H9 (cell line): Measurements from ENCODE around the gene DMPK. TPM values are rescaled to one million over a fixed set of nuclear protein-coding genes. Genes with fewer than 3 reads are reported as not detected.

Source experiments
- DNase-seq: peaks from one replicate; pipeline ENCODE4 v3.0.0-alpha.2; 2017
- H2AFZ ChIP-seq: one replicate; pipeline ENCODE4 v1.6.1; 2013; ENCODE audit warnings: mild to moderate bottlenecking, low read length, control low read depth, moderate library complexity
- H2AK5ac ChIP-seq: 2 replicates; pipeline ENCODE4 v1.6.1; 2013; ENCODE audit warnings: low read length, control low read depth, mixed read lengths; ENCODE audit not compliant: insufficient read length
- H2BK120ac ChIP-seq: one replicate; pipeline ENCODE4 v1.6.1; 2013; ENCODE audit warnings: low read depth, mild to moderate bottlenecking, low read length, control low read depth, inconsistent platforms; ENCODE audit not compliant: poor library complexity, severe bottlenecking
- H2BK12ac ChIP-seq: 2 replicates; pipeline ENCODE4 v1.6.1; 2013; ENCODE audit warnings: low read length, control low read depth, mixed read lengths, low read depth; ENCODE audit not compliant: insufficient read length
- H2BK15ac ChIP-seq: 2 replicates; pipeline ENCODE4 v1.6.1; 2013; ENCODE audit warnings: low read depth, low read length, control low read depth
- H2BK20ac ChIP-seq: one replicate; pipeline ENCODE4 v1.6.1; 2013; ENCODE audit warnings: low read depth, mild to moderate bottlenecking, low read length, control low read depth, inconsistent platforms; ENCODE audit not compliant: poor library complexity, severe bottlenecking
- H2BK5ac ChIP-seq: 2 replicates; pipeline ENCODE4 v1.6.1; 2013; ENCODE audit warnings: low read length, control low read depth, mixed read lengths; ENCODE audit not compliant: insufficient read length
- H3K14ac ChIP-seq: 2 replicates; pipeline ENCODE4 v1.6.1; 2013; ENCODE audit warnings: low read length, control low read depth; ENCODE audit not compliant: insufficient read depth
- H3K18ac ChIP-seq: 2 replicates; pipeline ENCODE4 v1.6.1; 2013; ENCODE audit warnings: low read depth, mild to moderate bottlenecking, mixed read lengths, low read length, control low read depth; ENCODE audit not compliant: insufficient read length
- H3K23ac ChIP-seq: 2 replicates; pipeline ENCODE4 v1.6.1; 2013; ENCODE audit warnings: low read length, control low read depth, mixed read lengths, low read depth; ENCODE audit not compliant: insufficient read length
- H3K23me2 ChIP-seq: 2 replicates; pipeline ENCODE4 v1.6.1; 2013; ENCODE audit warnings: low read depth, mild to moderate bottlenecking, mixed read lengths, low read length, control low read depth; ENCODE audit not compliant: insufficient read length, poor library complexity, severe bottlenecking
- H3K27ac ChIP-seq: 2 replicates; pipeline ENCODE4 v1.5.1; 2013; ENCODE audit warnings: low read length, control low read depth, mixed read lengths, low read depth; ENCODE audit not compliant: insufficient read length
- H3K27me3 ChIP-seq: 2 replicates; pipeline ENCODE4 v1.6.1; 2013; ENCODE audit warnings: low read length, control low read depth, inconsistent platforms; ENCODE audit not compliant: insufficient read depth
- H3K4ac ChIP-seq: 2 replicates; pipeline ENCODE4 v1.6.1; 2013; ENCODE audit warnings: low read depth, mild to moderate bottlenecking, control low read depth, inconsistent platforms, low read length, moderate library complexity
- H3K4me1 ChIP-seq: 2 replicates; pipeline ENCODE4 v1.6.1; 2013; ENCODE audit warnings: low read length, control low read depth, inconsistent platforms; ENCODE audit not compliant: insufficient read depth
- H3K4me2 ChIP-seq: 2 replicates; pipeline ENCODE4 v1.6.1; 2013; ENCODE audit warnings: low read length, control low read depth, mixed read lengths; ENCODE audit not compliant: insufficient read length, insufficient read depth
- H3K56ac ChIP-seq: 2 replicates; pipeline ENCODE4 v1.6.1; 2013; ENCODE audit warnings: low read depth, mild to moderate bottlenecking, mixed read lengths, low read length, control low read depth; ENCODE audit not compliant: insufficient read length
- H3K79me1 ChIP-seq: 2 replicates; pipeline ENCODE4 v1.6.1; 2013; ENCODE audit warnings: low read depth, mild to moderate bottlenecking, moderate library complexity, low read length, control low read depth, inconsistent platforms; ENCODE audit not compliant: insufficient read depth, poor library complexity, severe bottlenecking
- H3K79me2 ChIP-seq: 2 replicates; pipeline ENCODE4 v1.6.1; 2013; ENCODE audit warnings: low read length, control low read depth, inconsistent platforms; ENCODE audit not compliant: insufficient read depth
- H3K9ac ChIP-seq: 2 replicates; pipeline ENCODE4 v1.6.1; 2013; ENCODE audit warnings: low read length, control low read depth, mixed read lengths; ENCODE audit not compliant: insufficient read length; ENCODE audit errors: extremely low read depth
- H3K9me3 ChIP-seq: one replicate; pipeline ENCODE4 v1.6.1; 2013; ENCODE audit warnings: low read depth, low read length, inconsistent platforms; ENCODE audit not compliant: control insufficient read depth
- H3T11ph ChIP-seq: one replicate; pipeline ENCODE4 v1.6.1; 2013; ENCODE audit warnings: mild to moderate bottlenecking, low read length, control low read depth, inconsistent platforms
- H4K20me1 ChIP-seq: one replicate; pipeline ENCODE4 v1.6.1; 2013; ENCODE audit not compliant: control insufficient read depth, insufficient read length, insufficient read depth
- H4K5ac ChIP-seq: 2 replicates; pipeline ENCODE4 v1.6.1; 2013; ENCODE audit warnings: low read depth, mild to moderate bottlenecking, mixed read lengths, low read length, control low read depth; ENCODE audit not compliant: insufficient read length
- H4K8ac ChIP-seq: replicated peaks from 2 replicates; pipeline ENCODE4 v1.6.1; 2013; ENCODE audit warnings: low read length, control low read depth, mixed read lengths, low read depth; ENCODE audit not compliant: insufficient read length
- H4K91ac ChIP-seq: 2 replicates; pipeline ENCODE4 v1.6.1; 2013; ENCODE audit warnings: low read depth, mild to moderate bottlenecking, moderate library complexity, mixed read lengths, low read length, control low read depth; ENCODE audit not compliant: insufficient read length
- H3K27ac Mint-ChIP-seq, 3 experiments: 2 replicates in 2 of 3; 3 replicates in 1 of 3; pipeline ENCODE4 v1.8.0; 2020 to 2021; ENCODE audit warnings: mixed read lengths in 3 of 3, mild to moderate bottlenecking in 1 of 3, moderate library complexity in 1 of 3
- H3K27me3 Mint-ChIP-seq: 2 replicates; pipeline ENCODE4 v1.8.0; 2021; ENCODE audit warnings: low read depth, mild to moderate bottlenecking, moderate library complexity, mixed read lengths
- H3K36me3 Mint-ChIP-seq, 3 experiments: 2 replicates in 2 of 3; 3 replicates in 1 of 3; pipeline ENCODE4 v1.8.0; 2020 to 2021; ENCODE audit warnings: low read depth in 3 of 3, mixed read lengths in 3 of 3; ENCODE audit not compliant: insufficient read depth in 1 of 3
- H3K4me1 Mint-ChIP-seq, 2 experiments: 2 replicates each; pipeline ENCODE4 v1.8.0; 2020; ENCODE audit warnings: mixed read lengths in 2 of 2
- H3K4me3 Mint-ChIP-seq, 2 experiments: 2 replicates in 1 of 2; 3 replicates in 1 of 2; pipeline ENCODE4 v1.8.0; 2020 to 2021; ENCODE audit warnings: mild to moderate bottlenecking in 2 of 2, mixed read lengths in 2 of 2, moderate library complexity in 1 of 2
- H3K9me3 Mint-ChIP-seq, 2 experiments: 2 replicates in 1 of 2; 3 replicates in 1 of 2; pipeline ENCODE4 v1.8.0; 2020; ENCODE audit warnings: mild to moderate bottlenecking in 2 of 2, mixed read lengths in 2 of 2, moderate library complexity in 1 of 2
- CTCF ChIP-seq: fragments of 200-600 bp; sonication (generic); conservative IDR thresholded peaks from 3 replicates; pipeline ENCODE4 v1.8.0; 2021; ENCODE audit warnings: antibody characterized with exemption, mild to moderate bottlenecking
- WGBS: extraction: QIAGEN DNeasy Blood & Tissue Kit; methylation state at CpG from one replicate; pipeline ENCODE4 v1.1.7; 2013; ENCODE audit warnings: missing lambda C conversion rate, low lambda C conversion rate, mixed read lengths; ENCODE audit not compliant: insufficient read length; ENCODE audit errors: extremely low coverage; 5-methylcytosine and 5-hydroxymethylcytosine counted together
- total RNA-seq: library from RNA; stranded (reverse); gene quantifications from 2 replicates; pipeline ENCODE4 v1.2.1, GENCODE V29; 2021

DMPK gene
- total RNA-seq, 1 experiment from 2014 or later: 67.4 TPM

DNA sequence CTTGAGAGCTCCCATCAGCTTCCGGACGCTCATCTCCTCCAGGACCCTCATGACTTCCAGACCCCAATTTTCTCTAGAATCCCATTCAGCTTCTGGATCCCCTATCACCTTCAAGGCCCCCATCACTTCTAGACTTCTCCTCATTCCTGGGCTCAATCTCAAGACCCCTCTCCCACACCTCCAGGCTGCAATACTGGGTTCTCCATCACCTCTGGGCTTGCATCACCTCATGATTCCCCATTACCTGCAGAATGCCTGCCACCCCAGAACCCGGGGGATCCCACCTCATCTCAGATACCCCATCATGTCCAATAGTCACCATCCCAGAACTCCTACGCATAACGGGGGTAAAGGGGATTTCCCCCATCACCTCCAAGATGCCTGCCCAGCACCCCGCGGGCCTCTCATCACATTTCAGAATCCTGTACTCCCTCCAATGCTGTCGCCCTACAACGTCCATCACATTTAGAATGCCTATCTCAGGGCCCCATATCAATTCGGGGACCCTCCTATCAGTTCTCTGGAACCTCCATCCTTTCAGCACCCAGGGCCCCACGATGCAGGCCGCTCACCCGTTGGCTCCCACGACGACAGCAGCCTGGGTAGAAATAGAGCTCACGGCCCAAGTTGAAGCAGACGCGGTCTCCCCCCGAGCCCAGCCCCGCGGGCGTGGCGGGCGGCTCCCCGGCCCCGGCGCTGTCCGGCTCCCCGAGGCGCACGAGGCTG, 9.6 kb upstream of the DMPK start:
- H3K4ac ChIP-seq: no peak overlapping the region
- H2BK120ac ChIP-seq: no peak overlapping the region
- no peaks in the 10 kb centered on the region for H4K20me1 ChIP-seq
- H2BK12ac ChIP-seq: no peak overlapping the region
- H3K9ac ChIP-seq: peak overlapping the region; percentile 74
- H3K4me1 ChIP-seq: 0 out of 2 replicates have a peak, but pooled peaks cover 3% of the 10 kb centered on the region
- H3K27ac ChIP-seq: no peak overlapping the region
- 0 out of 2 replicates have a peak, but pooled peaks cover 3% of the 10 kb centered on the region for H3K79me2 ChIP-seq
- H2AFZ ChIP-seq: no peak overlapping the region
- H3K18ac ChIP-seq: no peak overlapping the region
- Mint-ChIP-seq H3K27me3 (peaks cover 20% of the 10 kb centered on the region), H3K27ac (peak overlapping the region; percentile 19 to 95 (median 89); a peak in 6 of 7 replicates), H3K9me3 (peaks cover 0 to 2% of the 10 kb centered on the region in 2 experiments; a peak in 1 of 5 replicates), H3K4me1 (peaks cover 20 to 25% of the 10 kb centered on the region in 2 experiments), H3K36me3 (peaks cover 22 to 40% (median 39%) of the 10 kb centered on the region in 3 experiments), H3K4me3 (peak overlapping the region; percentile 95 to 98)
- no peak overlapping the region for H2BK20ac ChIP-seq
- H3K23me2 ChIP-seq: peaks cover 7% of the 10 kb centered on the region
- H4K8ac ChIP-seq: no peak overlapping the region
- H3K56ac ChIP-seq: no peak overlapping the region
- DNase-seq: no peak
- peak overlapping the region; percentile 84 for H3K14ac ChIP-seq
- H2AK5ac ChIP-seq: no peak overlapping the region
- H3K79me1 ChIP-seq: peaks cover 8% of the 10 kb centered on the region
- no peaks in the 10 kb centered on the region for H3K27me3 ChIP-seq
- WGBS: no CpG with 5 or more reads among the region's 31 CpGs
- H3K4me2 ChIP-seq: peak overlapping the region; percentile 96
- H4K91ac ChIP-seq: no peak overlapping the region
- H3K9me3 ChIP-seq: no peaks in the 10 kb centered on the region
- H2BK5ac ChIP-seq: no peak overlapping the region
- H3T11ph ChIP-seq: no peak overlapping the region
- no peak overlapping the region for H3K23ac ChIP-seq
- no peak overlapping the region for H2BK15ac ChIP-seq
- TF ChIP-seq CTCF: no peak
- H4K5ac ChIP-seq: no peak overlapping the region
